ENCODE data around the gene ADAMTS17.

DNA sequence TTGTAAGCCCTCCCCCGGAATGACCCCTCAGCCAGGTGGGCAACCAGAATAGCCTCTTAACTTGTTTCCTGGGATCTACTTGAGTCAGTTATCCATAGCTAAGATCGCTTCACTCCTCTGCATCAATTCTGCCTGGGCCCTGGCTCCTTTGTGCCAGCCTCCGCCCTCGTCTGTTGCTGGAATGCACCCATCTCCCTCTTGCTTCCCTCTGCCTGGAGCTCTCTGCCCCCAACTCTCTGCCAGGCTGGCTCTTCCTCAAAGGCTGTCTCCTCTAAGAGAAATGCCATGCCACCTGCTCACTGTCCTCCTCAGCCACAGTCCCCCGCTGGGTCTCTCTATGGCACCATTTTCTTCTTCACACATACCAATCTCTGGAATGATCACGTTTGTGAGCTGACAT is 240.8 kb downstream of the ADAMTS17 start:
- TF ChIP-seq POLR2AphosphoS5 (IDR thresholded peaks at IDR 0.05) (no peak), EP300 (IDR thresholded peaks at IDR 0.05; ENCODE audit: low read depth) (no peak)
- TF ChIP-seq, protein P1, sequence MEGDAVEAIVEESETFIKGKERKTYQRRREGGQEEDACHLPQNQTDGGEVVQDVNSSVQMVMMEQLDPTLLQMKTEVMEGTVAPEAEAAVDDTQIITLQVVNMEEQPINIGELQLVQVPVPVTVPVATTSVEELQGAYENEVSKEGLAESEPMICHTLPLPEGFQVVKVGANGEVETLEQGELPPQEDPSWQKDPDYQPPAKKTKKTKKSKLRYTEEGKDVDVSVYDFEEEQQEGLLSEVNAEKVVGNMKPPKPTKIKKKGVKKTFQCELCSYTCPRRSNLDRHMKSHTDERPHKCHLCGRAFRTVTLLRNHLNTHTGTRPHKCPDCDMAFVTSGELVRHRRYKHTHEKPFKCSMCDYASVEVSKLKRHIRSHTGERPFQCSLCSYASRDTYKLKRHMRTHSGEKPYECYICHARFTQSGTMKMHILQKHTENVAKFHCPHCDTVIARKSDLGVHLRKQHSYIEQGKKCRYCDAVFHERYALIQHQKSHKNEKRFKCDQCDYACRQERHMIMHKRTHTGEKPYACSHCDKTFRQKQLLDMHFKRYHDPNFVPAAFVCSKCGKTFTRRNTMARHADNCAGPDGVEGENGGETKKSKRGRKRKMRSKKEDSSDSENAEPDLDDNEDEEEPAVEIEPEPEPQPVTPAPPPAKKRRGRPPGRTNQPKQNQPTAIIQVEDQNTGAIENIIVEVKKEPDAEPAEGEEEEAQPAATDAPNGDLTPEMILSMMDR (IDR thresholded peaks at IDR 0.05), result no peak
